GM19372 (cell line): ENCODE measurements around the gene OS9.
"Not testable (repeated sequence)": the region's sequence is repeated elsewhere in the genome, so short reads cannot be mapped to it uniquely, and the experiment has no call there.

Source experiments
- ATAC-seq: cut with Tn5 transposase; IDR thresholded peaks from one replicate; pipeline ENCODE4 v1.9.1; 2021; ENCODE audit warnings: mild to moderate bottlenecking, low read depth, moderate library complexity; ENCODE audit not compliant: unreplicated experiment

Gene OS9

DNA sequence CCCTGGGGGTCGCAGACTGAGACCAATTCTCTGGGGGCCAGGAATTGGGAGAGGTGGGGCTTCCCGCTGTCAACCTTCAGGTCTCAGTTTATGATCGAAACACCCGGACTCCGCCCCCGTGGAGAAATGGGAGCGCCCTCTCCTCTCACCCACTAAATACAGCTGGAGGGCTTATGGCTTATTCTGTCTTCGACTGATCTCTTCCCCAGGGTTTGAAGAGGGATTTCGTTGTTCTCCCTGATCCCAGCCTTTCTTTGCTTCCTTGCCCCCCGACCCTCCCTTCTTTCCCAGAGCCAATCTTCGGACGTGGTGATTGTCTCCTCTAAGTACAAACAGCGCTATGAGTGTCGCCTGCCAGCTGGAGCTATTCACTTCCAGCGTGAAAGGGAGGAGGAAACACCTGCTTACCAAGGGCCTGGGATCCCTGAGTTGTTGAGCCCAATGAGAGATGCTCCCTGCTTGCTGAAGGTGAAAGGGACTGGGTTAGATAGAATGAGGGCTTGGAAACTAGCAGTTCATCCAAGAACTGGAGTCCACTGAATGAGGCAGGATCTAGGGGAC lies 607 bp downstream of the OS9 start:
- no peak for ATAC-seq

DNA sequence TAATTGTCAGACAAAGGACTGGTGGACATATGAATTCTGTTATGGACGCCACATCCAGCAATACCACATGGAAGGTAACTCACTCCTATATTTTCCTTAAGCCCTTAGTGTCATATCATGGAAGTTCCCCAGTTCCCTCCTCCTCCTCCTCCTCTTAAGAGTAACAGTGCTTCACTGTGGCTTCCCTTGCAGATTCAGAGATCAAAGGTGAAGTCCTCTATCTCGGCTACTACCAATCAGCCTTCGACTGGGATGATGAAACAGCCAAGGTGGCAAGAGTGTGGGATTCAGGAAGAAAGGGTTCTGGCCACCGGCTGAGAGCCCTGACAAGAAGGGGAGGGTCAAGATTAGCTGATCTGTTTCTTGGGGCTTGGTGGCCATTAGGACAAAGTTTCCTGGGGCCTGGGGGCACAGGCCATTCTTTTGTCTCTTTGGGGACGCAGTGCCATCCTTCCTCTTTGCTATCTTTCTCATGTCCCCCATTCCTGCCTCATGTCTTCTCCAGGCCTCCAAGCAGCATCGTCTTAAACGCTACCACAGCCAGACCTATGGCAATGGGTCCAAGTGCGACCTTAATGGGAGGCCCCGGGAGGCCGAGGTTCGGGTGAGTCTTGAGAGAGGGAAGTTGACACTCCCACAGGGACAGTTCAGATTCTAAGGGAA lies 2.0 kb downstream of the OS9 start:
- ATAC-seq: no peak

DNA sequence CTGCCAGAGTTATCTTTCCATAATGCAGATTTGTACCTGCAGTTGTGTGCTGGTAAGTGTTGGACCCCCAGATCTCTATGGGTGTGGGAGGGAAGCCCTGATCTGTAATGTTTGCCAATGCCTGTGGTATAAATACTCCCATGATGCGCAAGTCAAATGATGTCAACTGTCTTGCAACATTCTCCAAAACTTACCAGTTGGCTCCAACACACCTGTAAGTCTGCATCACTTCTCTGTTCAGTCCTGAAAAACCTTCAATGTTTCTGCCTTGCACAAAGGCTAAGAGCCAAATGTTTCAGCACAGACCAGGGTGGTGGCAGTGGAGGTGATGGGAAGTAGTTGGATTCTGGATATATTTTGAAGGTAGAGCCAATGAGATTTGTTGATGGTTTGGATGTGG lies 3.1 kb downstream of the OS9 start:
- no peak for ATAC-seq

DNA sequence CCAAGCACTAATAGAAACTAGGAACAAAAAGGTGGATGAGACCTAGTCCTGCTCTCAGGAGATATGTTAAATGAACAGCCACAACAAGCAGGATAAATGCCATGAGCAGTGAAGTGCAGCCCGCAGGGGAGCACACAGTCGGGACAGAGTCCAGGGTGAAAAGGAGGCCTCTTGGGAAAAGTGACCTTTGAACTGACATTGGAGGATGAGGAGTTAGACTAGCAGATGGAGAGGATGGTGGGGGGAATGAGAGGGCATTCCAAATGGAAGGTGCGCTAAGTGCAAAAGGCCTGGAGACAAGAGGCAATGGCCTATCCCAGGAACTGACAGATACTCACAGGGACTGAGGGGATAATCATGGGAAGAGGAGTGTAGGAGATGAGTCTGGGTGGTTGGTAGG lies 4.5 kb downstream of the OS9 start:
- ATAC-seq: no peak

DNA sequence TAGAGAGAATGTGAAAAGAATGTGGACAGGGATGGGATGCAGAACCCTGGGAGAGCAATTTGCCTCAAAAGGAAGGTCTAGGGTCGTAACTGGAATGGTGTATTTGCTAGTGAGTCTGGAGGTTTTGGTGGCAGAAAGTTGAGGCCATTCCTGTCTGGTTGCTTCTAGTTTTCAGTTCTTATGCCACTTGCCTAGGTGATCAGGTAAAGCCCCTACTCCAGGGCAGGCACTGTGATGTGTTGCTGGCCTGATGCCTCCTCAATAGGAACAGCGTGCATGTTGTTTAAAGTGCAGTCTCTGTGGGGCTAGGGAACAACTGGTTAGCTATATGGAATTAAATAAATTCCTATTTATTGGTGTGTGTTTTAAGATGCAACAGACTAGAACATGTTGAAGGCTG lies 6.4 kb downstream of the OS9 start:
- no peak for ATAC-seq

DNA sequence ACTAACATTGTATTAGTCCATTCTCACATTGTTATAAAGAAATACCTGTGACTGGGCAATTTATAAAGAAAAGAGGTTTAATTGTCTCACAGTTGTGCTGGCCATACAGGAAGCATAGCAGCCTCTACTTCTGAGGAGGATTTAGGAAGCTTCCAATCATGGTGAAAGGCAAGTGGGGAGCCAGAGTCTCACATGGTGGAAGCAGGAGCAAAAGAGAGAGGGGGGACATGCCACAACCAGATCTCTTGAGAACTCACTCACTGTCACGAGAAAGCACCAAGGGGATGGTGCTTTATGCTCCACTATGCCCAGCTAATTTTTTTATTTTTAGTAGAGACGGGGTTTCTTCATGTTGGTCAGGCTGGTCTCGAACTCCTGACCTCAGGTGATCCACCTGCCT lies 13.3 kb downstream of the OS9 start:
- no peak for ATAC-seq

DNA sequence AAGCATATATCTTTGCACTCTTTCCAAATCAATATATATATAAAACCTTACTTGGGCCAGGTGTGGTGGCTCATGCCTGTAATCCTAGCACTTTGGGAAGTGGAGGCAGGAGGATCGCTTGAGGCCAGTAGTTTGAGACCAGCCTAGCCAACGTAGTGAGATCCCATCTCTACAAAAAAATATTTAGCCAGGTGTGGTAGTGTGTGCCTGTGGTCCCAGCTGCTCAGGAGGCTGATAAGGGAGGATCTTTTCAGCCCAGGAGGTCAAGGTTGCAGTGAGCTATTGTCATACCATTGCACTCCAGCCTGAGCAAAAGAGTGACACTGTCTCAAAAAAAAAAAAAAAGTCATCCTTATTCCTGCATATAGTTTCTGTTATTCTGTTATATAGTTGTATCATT lies 14.4 kb downstream of the OS9 start:
- no peak for ATAC-seq

DNA sequence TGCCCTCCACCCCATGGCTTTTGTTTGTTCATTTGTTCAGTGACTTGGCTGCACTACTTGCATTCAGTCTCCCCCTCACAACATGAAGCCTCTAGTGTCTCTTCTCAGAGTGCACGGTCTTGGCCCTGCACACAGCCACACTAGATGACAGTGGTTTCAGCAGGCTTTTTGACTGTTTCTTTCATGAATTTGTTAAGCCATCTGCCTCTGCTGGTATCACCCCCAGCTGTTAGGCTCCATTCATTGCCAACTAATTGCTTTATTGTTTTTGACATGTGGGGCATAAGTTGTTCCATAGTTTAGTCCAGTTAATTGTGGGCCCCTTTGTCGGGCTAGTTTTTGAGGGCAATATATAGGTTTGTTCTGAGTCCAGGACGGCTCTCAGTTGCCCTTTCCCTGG lies 18.8 kb downstream of the OS9 start:
- ATAC-seq: no peak

DNA sequence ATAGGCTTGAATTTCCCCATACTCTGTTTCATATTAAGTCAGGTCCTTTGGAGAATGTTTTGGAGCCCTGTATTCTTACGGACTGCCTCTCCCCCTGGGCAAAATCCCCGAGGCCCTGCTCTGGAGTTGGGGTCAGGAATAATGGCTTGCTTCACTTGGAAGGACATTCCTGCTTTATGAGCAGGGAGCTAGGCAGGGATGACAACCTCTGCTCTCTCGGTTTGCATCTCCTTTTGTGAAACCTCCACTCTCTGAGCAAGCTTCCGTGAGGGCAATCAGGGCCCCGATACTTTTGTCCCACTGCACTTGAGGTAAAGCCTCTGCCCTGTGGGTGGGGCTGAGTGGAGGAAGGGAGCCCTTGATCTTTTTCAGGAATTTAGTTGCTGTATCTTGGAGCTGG lies 19.3 kb downstream of the OS9 start:
- no peak for ATAC-seq

DNA sequence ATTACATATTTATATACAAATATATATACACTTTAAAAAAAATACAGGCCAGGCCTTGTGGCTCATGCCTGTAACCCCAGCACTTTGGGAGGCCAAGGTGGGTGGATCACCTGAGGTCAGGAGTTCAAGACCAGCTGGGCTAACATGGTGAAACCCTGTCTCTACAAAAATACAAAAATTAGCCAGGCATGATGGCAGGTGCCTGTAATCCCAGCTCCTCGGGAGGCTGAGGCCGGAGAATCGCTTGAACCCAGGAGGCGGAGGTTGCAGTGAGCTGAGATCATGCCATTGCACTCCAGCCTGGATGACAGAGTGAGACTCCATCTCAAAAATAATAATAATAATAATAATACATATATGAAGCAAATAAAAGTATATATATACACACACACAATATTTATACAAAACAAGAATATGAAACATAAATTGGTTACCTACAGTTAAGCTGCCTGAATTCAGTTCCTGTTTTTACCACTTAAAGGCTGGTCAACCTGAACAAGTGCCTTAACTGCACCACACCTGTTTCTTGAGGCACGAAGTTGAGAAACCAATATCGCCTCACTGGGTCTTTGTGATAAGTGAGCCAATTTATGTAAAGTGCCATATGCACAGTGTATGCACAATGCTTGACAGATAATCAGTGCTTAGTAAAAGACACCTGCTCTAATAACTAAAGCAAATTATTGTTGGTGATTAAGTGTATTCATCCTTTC lies 21.3 kb downstream of the OS9 start:
- not testable (repeated sequence) for ATAC-seq

DNA sequence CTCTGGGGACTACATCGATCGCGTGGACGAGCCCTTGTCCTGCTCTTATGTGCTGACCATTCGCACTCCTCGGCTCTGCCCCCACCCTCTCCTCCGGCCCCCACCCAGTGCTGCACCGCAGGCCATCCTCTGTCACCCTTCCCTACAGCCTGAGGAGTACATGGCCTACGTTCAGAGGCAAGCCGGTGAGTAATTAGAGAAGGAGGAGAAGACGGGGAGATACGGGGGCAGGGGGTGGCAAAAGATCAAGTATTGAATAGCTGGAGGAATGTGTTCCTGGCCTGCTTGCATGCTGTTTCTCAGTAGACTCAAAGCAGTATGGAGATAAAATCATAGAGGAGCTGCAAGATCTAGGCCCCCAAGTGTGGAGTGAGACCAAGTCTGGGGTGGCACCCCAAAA lies 21.9 kb downstream of the OS9 start:
- ATAC-seq: no peak

DNA sequence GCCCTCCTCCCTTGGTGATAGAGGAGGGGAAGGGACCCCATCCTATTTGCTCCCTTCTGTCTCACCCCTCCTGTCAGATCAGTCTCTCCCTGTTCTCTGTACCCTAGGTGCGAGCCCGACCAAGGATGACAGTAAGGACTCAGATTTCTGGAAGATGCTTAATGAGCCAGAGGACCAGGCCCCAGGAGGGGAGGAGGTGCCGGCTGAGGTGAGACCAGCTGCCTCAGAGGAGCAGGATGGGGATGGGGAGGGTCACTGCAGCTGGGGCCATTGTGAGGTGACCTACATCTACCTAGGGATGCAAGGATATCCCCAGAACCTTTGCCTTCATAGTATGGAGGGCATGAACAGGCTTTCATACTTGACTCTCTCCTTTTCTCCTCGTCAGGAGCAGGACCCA lies 22.4 kb downstream of the OS9 start:
- no peak for ATAC-seq

DNA sequence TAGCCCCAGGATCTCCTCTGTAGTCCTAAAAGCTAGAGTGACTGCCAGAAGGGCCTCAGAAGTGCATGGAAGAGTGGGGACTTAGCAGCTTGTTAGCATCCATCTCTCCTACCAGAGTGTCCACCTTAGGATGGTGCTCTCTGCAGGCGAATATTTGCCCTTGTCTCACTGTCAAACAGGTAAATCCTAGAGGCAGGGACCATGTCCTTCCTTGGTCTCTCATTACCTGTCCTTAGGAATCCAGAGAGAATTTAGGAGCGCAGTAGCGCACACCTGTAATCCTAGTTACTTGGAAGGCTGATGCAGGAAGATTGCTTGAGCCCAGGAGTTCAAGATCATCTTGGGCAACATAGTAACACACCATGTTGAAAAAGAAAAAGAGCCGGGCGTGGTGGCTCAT lies 23.2 kb downstream of the OS9 start:
- no peak for ATAC-seq

DNA sequence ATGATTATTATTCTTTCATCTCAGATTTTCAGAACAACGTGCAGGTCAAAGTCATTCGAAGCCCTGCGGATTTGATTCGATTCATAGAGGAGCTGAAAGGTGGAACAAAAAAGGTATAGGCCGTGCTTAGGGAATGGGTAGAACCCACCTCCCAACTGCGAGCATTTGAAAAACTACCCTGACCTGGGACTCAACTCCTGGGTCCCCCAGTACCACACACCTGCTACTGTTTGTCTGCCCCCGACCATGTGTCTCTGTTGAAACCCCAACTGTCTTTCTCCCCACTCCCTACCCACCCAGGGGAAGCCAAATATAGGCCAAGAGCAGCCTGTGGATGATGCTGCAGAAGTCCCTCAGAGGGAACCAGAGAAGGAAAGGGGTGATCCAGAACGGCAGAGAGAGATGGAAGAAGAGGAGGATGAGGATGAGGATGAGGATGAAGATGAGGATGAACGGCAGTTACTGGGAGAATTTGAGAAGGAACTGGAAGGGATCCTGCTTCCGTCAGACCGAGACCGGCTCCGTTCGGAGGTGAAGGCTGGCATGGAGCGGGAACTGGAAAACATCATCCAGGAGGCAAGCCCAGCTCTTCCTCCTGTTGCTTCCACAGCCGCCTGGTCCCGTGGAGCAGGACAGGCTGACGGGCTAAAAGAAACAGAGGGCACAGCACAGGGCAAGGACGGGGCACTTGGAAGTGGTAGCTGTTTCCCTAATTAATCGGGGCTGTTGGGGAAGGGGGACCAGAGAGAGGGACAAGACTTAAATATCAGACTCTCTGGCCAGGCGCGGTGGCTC lies 24.1 kb downstream of the OS9 start:
- no peak for ATAC-seq

DNA sequence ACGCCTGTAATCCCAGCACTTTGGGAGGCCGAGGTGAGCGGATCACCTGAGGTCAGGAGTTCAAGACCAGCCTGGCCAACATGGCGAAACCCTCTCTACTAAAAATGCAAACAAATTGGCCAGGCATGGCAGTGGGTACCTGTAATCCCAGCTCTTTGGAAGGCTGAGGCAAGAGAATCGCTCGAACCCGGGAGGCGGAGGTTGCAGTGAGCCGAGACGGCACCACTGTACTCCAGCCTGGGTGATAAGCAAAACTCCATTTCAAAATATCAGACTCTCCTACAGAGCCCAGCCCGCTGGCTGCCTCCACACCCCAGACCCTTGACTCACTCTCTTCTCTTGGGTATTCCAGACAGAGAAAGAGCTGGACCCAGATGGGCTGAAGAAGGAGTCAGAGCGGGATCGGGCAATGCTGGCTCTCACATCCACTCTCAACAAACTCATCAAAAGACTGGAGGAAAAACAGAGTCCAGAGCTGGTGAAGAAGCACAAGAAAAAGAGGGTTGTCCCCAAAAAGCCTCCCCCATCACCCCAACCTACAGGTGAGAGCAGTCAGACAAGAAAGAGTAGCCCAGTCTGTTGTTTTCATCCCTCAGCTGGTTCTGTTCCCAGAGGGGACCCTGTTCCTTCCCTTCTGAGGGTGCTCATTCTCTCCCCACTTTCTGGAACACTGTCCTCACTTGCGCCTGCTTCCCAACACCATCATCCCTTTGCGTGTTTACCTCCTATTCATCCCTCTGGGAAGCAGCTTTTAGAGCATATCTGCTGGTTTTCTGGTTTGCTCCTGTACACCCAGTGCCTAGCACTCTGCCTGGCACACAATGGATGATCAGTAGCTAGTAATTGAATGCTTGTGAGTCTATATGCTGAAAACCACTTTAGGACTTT lies 25.0 kb downstream of the OS9 start:
- no peak for ATAC-seq

DNA sequence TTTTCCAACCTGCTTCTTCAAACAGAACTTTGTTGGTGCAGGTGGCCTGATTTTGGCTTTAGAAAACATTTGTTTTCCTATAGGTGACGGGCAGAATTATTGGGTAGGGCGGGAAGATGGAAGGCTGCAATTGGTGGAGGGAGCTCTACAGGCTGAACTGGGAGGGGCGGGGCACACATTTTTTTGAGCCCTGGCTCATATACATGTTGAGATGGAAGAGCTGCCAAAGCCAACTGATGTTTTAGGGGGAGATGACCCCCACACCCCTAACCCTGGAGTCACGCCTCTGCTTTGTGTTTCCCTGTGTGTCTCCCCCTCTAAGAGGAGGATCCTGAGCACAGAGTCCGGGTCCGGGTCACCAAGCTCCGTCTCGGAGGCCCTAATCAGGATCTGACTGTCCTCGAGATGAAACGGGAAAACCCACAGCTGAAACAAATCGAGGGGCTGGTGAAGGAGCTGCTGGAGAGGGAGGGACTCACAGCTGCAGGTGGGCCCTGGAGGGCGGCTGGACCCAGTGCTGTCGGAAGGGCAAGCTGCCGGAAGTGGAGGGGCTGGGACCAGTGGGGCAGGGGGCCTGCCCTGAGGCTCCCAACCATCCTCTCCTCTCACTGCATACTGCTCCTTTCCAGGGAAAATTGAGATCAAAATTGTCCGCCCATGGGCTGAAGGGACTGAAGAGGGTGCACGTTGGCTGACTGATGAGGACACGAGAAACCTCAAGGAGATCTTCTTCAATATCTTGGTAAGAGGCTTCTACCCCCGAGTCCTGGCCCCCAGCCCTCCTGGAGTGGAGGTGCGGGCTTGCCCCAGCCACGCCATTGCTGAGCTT lies 26.1 kb downstream of the OS9 start:
- ATAC-seq: no peak

DNA sequence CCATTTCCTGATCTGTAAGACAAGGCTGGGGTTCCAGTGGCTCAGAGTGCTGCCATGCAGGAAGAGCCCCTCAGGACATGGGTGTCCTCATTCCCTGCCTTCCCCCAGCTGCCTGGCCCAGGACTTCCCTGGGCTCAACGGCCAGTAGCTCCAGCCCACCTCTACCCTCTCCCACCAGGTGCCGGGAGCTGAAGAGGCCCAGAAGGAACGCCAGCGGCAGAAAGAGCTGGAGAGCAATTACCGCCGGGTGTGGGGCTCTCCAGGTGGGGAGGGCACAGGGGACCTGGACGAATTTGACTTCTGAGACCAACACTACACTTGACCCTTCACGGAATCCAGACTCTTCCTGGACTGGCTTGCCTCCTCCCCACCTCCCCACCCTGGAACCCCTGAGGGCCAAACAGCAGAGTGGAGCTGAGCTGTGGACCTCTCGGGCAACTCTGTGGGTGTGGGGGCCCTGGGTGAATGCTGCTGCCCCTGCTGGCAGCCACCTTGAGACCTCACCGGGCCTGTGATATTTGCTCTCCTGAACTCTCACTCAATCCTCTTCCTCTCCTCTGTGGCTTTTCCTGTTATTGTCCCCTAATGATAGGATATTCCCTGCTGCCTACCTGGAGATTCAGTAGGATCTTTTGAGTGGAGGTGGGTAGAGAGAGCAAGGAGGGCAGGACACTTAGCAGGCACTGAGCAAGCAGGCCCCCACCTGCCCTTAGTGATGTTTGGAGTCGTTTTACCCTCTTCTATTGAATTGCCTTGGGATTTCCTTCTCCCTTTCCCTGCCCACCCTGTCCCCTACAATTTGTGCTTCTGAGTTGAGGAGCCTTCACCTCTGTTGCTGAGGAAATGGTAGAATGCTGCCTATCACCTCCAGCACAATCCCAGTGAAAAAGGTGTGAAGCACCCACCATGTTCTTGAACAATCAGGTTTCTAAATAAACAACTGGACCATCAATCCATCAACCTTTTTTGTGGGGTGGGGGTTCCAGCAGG lies 27.0 kb downstream of the OS9 start:
- no peak for ATAC-seq

DNA sequence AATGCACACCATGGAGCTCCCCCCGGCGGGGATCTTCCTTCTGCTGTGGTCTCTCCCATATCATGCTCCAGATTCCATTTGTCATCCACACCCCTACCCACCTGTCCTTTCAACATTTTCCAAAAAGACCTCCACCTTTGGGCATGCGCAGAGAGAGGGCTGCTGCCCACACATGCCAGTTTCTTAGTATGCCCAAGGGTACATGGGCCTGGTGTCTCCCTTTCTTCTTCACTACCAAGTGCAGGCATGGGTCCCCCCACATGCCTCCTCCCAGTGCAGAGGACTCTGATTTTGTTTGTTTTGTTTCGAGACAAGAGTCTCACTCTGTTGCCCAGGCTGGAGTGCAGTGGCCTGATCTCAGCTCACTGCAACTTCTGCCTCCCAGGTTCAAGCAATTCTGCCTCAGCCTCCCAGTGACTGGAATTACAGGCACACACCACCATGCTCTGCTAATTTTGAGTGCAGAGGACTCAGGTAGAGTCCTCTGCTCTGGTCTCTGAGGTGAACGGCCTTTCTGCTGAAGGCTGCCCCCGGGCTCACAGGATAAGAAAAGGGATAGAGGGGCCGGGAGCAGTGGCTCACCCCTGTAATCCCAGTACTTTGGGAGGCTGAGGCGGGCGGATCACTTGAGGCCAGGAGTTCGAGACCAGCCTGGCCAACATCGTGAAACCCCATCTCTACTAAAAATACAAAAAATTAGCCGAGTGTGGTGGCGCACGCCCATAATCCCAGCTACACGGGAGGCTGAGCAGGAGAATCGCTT lies 28.1 kb downstream of the OS9 start:
- not testable (repeated sequence) for ATAC-seq
